GM12878 (cell line): ENCODE data around the gene MYBL2. TPM values are rescaled to one million over a fixed set of nuclear protein-coding genes. Genes with fewer than 3 reads are reported as not detected.

Experiments
- ATAC-seq: fragments of 200-7000 bp; cut with Tn5 transposase; 3 replicates; pipeline ENCODE4 v1.9.1; 2020; ENCODE audit warnings: mild to moderate bottlenecking, moderate library complexity
- BruUV-seq: library from RNA; stranded (reverse); fragments of 400-500 nt; replicated peaks from 2 replicates; lab custom pipeline; 2021; lab: Mats Ljungman, UMichigan
- CTCF ChIA-PET: fragments of 300-600 bp; sonication (Branson Sonifier 250); formaldehyde crosslinking; extraction: SDS; loops from one replicate; lab custom pipeline; 2021; ENCODE audit warnings: inconsistent platforms; lab: Yijun Ruan, JAX
- POLR2A ChIA-PET: fragments of 350-600 bp; formaldehyde crosslinking; extraction: SDS; loops from one replicate; lab custom pipeline; 2021; ENCODE audit warnings: inconsistent platforms; lab: Charles Lee
- RAD21 ChIA-PET: fragments of 300-600 bp; sonication (Branson Sonifier 250); formaldehyde crosslinking; loops from one replicate; lab custom pipeline; 2023; ENCODE audit warnings: antibody characterized with exemption; ENCODE audit not compliant: unreplicated experiment; lab: Charles Lee
- SMC1A ChIA-PET: fragments of 300-600 bp; sonication (Branson Sonifier 250); formaldehyde crosslinking; loops from one replicate; lab custom pipeline; 2023; ENCODE audit not compliant: unreplicated experiment, uncharacterized antibody; lab: Charles Lee
- DNase-seq: peaks from one replicate; pipeline ENCODE4 v3.0.0-alpha.2; 2011; ENCODE audit warnings: low read depth, low spot score
- FAIRE-seq: peaks from 3 replicates; lab custom pipeline; 2011; peaks lifted over from hg19 to GRCh38; lab: Jason Lieb, UNC
- H2AFZ ChIP-seq: 2 replicates; pipeline ENCODE4 v1.6.0; 2011; ENCODE audit warnings: low read depth, low read length, control low read depth; ENCODE audit not compliant: control insufficient read depth
- H3K27ac ChIP-seq: 2 replicates; pipeline ENCODE4 v1.5.1; 2011; ENCODE audit warnings: control low read depth; ENCODE audit not compliant: control insufficient read depth, insufficient read depth
- H3K27me3 ChIP-seq, 2 experiments: replicated peaks in 1 of 2; 2 replicates each; pipeline versions ENCODE4 v1.6.0 to v1.6.1; 2011; ENCODE audit warnings: low read length in 1 of 2; ENCODE audit not compliant: control insufficient read depth in 2 of 2, insufficient read depth in 2 of 2
- H3K36me3 ChIP-seq, 2 experiments: 2 replicates each; pipeline ENCODE4 v1.5.1; 2011; ENCODE audit warnings: low read length in 1 of 2; ENCODE audit not compliant: control insufficient read depth in 2 of 2, insufficient read depth in 2 of 2
- H3K4me1 ChIP-seq: 2 replicates; pipeline ENCODE4 v1.6.1; 2011; ENCODE audit warnings: mild to moderate bottlenecking, low read length, moderate library complexity, mixed read lengths; ENCODE audit not compliant: control insufficient read depth, insufficient read depth
- H3K4me2 ChIP-seq: 2 replicates; pipeline ENCODE4 v1.6.0; 2011; ENCODE audit warnings: control low read depth; ENCODE audit not compliant: control insufficient read depth, insufficient read depth
- H3K4me3 ChIP-seq: fragments of 200-600 bp; sonication (generic); 2 replicates; pipeline ENCODE4 v1.5.1; 2016
- H3K79me2 ChIP-seq: 2 replicates; pipeline ENCODE4 v1.6.0; 2011; ENCODE audit warnings: low read length; ENCODE audit not compliant: control insufficient read depth, insufficient read depth
- H3K9ac ChIP-seq: 2 replicates; pipeline ENCODE4 v1.8.0; 2011; ENCODE audit warnings: low read length, control low read depth, mixed read lengths; ENCODE audit not compliant: control insufficient read depth, insufficient read depth
- H3K9me3 ChIP-seq: replicated peaks from 3 replicates; pipeline ENCODE4 v1.5.1; 2011; ENCODE audit warnings: mild to moderate bottlenecking, low read length; ENCODE audit not compliant: control insufficient read depth, insufficient read depth
- H4K20me1 ChIP-seq: 2 replicates; pipeline ENCODE4 v1.6.0; 2011; ENCODE audit not compliant: control insufficient read depth, insufficient read depth
- LARP7 ChIP-seq: fragments of 450-650 bp; IDR thresholded peaks from 2 replicates; pipeline ENCODE4 v1.6.1; 2017; ENCODE audit warnings: mild to moderate bottlenecking
- TCF7 ChIP-seq: IDR thresholded peaks from 2 replicates; pipeline ENCODE4 v1.6.1; 2014; ENCODE audit warnings: antibody characterized with exemption, borderline replicate concordance
- WGBS: methylation state at CpG from one replicate; pipeline ENCODE4 v1.1.6; 2016; ENCODE audit warnings: low lambda C conversion rate; ENCODE audit not compliant: insufficient replicate concordance, insufficient coverage; ENCODE audit errors: missing lambda C conversion rate; 5-methylcytosine and 5-hydroxymethylcytosine counted together
- in situ Hi-C: fragments of 300-500 bp; cut with MboI; formaldehyde crosslinking; loops from 9 replicates; pipeline ENCODE4 v1.14.3; 2018; ENCODE audit warnings: mixed read lengths
- intact Hi-C: fragments of 100-400 bp; cut with micrococcal nuclease; formaldehyde crosslinking; loops from one replicate; pipeline ENCODE4 v1.14.2; 2022; ENCODE audit not compliant: unreplicated experiment
- polyA plus RNA-seq, 11 experiments: library from polyadenylated mRNA; depleted of rRNA in 4 of 11; unstranded in 6 of 11; stranded (reverse) in 5 of 11; fragments of >200 nt; fragmentation: Nextera tagmentation in 4 of 11; fragmentation: Illumina TruSeq in 1 of 11; extraction: Ambion mirVana in 4 of 11; extraction: Trizol in 1 of 11; gene quantifications; 1 replicate in 1 of 11; 2 replicates in 10 of 11; pipeline versions ENCODE4 v1.2.1 to v1.2.3, GENCODE V29; 2011 to 2016; ENCODE audit warnings: inconsistent platforms in 2 of 11, missing spikeins in 2 of 11, low read depth in 1 of 11
- total RNA-seq, 4 experiments: library from RNA; depleted of rRNA in 3 of 4; stranded (reverse); fragments of >200 nt in 3 of 4; fragmentation: Illumina TruSeq in 1 of 4; extraction: Trizol in 1 of 4; gene quantifications; 2 replicates each; pipeline versions ENCODE4 v1.2.1 to v1.2.3, GENCODE V29; 2013 to 2021
- TF ChIP-seq, protein P1 (sequence below): fragments of 450-650 bp; conservative IDR thresholded peaks from 2 replicates; pipeline ENCODE4 v1.6.1; 2017; ENCODE audit warnings: mild to moderate bottlenecking, moderate library complexity

The MYBL2 gene
- total and polyA plus RNA-seq, 10 of the 15 experiments (the other 5 are each of a cell fraction or from before 2014, with no cell fraction given) = 4.5 to 213 (median 74.2) TPM

DNA sequence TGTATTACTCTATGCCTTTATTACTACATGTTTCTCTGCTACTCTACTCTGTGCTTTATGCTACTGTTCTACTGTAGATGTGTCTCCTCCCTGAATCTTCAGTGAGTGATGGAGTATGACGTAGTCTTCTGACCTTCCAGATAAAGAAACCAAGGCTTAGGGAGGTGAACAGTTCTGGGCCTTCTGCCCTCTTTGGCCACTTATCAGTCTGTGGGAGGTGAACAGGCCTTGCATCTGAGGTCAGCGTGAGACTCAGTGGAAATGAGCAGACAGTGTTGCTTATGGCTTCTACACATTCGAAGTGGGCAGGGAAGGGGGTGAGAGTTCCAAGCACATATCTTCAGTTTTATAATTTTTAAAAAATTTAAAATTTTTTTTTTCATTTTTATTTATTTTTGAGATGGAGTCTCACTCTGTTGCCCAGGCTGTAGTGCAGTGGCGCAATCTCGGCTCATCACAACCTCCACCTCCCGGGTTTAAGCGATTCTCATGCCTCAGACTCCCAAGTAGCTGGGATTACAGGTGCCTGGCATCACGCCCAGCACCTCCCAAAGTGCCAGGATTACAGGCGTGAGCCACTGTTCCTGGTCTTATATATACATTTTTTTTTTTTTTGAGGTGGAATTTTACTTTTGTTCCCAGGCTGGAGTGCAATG is 24.2 kb downstream of the MYBL2 start:
- H3K4me3 ChIP-seq = no peak overlapping the region
- H3K27ac ChIP-seq = no peak overlapping the region
- DNase-seq (no peak), FAIRE-seq (no peak), ATAC-seq (no peak)
- no peaks in the 10 kb centered on the region for H3K4me1 ChIP-seq
- no peak overlapping the region for H3K4me2 ChIP-seq
- H3K9ac ChIP-seq = no peak overlapping the region
- RAD21 ChIA-PET = interaction anchor here (0.8 to 3.5 kb wide), 14 partner anchors 10 to 499 kb away, joined by 3 to 62 read pairs (median 6); partner anchors contain the start of gene IFT52
- peaks cover 11 to 16% of the 10 kb centered on the region in 2 experiments; a peak in 3 of 4 replicates for H3K36me3 ChIP-seq
- SMC1A ChIA-PET = interaction anchor here (0.9 to 6.5 kb wide), 14 partner anchors 10 to 499 kb away, joined by 3 to 70 read pairs (median 5); no protein-coding TSS in a partner anchor
- BruUV-seq = no TSS peak
- TF ChIP-seq, protein P1, sequence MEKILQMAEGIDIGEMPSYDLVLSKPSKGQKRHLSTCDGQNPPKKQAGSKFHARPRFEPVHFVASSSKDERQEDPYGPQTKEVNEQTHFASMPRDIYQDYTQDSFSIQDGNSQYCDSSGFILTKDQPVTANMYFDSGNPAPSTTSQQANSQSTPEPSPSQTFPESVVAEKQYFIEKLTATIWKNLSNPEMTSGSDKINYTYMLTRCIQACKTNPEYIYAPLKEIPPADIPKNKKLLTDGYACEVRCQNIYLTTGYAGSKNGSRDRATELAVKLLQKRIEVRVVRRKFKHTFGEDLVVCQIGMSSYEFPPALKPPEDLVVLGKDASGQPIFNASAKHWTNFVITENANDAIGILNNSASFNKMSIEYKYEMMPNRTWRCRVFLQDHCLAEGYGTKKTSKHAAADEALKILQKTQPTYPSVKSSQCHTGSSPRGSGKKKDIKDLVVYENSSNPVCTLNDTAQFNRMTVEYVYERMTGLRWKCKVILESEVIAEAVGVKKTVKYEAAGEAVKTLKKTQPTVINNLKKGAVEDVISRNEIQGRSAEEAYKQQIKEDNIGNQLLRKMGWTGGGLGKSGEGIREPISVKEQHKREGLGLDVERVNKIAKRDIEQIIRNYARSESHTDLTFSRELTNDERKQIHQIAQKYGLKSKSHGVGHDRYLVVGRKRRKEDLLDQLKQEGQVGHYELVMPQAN = no peak
- TF ChIP-seq LARP7 = no peak
- no peak for TF ChIP-seq TCF7
- no peaks in the 10 kb centered on the region for H3K9me3 ChIP-seq
- intact Hi-C loops (loop anchor here (5.0 kb wide), 1 partner anchor 244 kb away; no protein-coding TSS in a partner anchor), in situ Hi-C loops (loop anchor here (5.0 kb wide), 1 partner anchor 154 kb away; no protein-coding TSS in a partner anchor)
- no peaks in the 10 kb centered on the region for H3K27me3 ChIP-seq
- no peaks in the 10 kb centered on the region for H4K20me1 ChIP-seq
- POLR2A ChIA-PET = no interaction called here
- H3K79me2 ChIP-seq = no peaks in the 10 kb centered on the region
- CTCF ChIA-PET = interaction anchor here (0.6 to 3.4 kb wide), 36 partner anchors 10 to 511 kb away, joined by 3 to 100 read pairs (median 4); partner anchors contain the start of genes IFT52 and SRSF6
- over 99% methylated on average over 9 of the region's 9 CpGs for WGBS
- H2AFZ ChIP-seq = no peak overlapping the region
